ENCODE data around the gene SMIM44. TPM values are rescaled to one million over a fixed set of nuclear protein-coding genes. Genes with fewer than 3 reads are reported as not detected.

The SMIM44 gene
- total RNA-seq, 4 donors from 2014 or later: 5.4 to 11.0 TPM; not detected in 2

- Histone ChIP-seq H3K4me3 (no peak overlapping the region), H3K9me3 (no peaks in the 10 kb centered on the region), H3K36me3 (peaks cover 0 to 52% (median 0%) of the 10 kb centered on the region in 3 donors), H3K4me1 (peaks cover 0 to 32% (median 0%) of the 10 kb centered on the region in 4 donors), H3K27me3 (no peaks in the 10 kb centered on the region), H3K27ac (peak overlapping the region; percentile 43 to 86 (median 66))
- DNase-seq: peak in 2 of 3 donors; percentile 24 to 75
- TF ChIP-seq POLR2A (IDR thresholded peaks at IDR 0.05): no peak
- TF ChIP-seq CTCF (IDR thresholded peaks at IDR 0.05): no peak
These were observed 24.0 kb downstream of the SMIM44 start for GRCh38 chr19:3459089-3459881.

GRCh38 chr19:3458229-3459088 is 24.8 kb downstream of the SMIM44 start:
- no peak overlapping the region for H3K4me3 ChIP-seq
- H3K9me3 ChIP-seq: no peaks in the 10 kb centered on the region
- TF ChIP-seq POLR2A (IDR thresholded peaks at IDR 0.05): no peak
- TF ChIP-seq CTCF (IDR thresholded peaks at IDR 0.05): no peak
- no peak for DNase-seq
- H3K27ac ChIP-seq: peak overlapping the region; percentile 43 to 86 (median 66)
- peaks cover 0 to 52% (median 0%) of the 10 kb centered on the region in 3 donors for H3K36me3 ChIP-seq
- H3K27me3 ChIP-seq: no peaks in the 10 kb centered on the region
- peaks cover 0 to 32% (median 0%) of the 10 kb centered on the region in 4 donors for H3K4me1 ChIP-seq

- no peaks in the 10 kb centered on the region for H3K9me3 ChIP-seq
These were observed 25.6 kb downstream of the SMIM44 start for GRCh38 chr19:3457528-3458228.

GRCh38 chr19:3456925-3457527 is 26.2 kb downstream of the SMIM44 start:
- Histone ChIP-seq H3K27me3 (no peaks in the 10 kb centered on the region), H3K36me3 (peaks cover 0 to 56% (median 0%) of the 10 kb centered on the region in 3 donors), H3K4me1 (peaks cover 0 to 32% (median 0%) of the 10 kb centered on the region in 4 donors), H3K9me3 (no peaks in the 10 kb centered on the region), H3K4me3 (no peak overlapping the region), H3K27ac (peak overlapping the region in 3 of 4 donors; percentile 64 to 86 (median 69))
- no peak for TF ChIP-seq POLR2A (IDR thresholded peaks at IDR 0.05)
- no peak for TF ChIP-seq CTCF (IDR thresholded peaks at IDR 0.05)
- DNase-seq: no peak

More at GRCh38 chr19:3457528-3458228, 25.6 kb downstream of the SMIM44 start:
- TF ChIP-seq CTCF (IDR thresholded peaks at IDR 0.05): no peak
- TF ChIP-seq POLR2A (IDR thresholded peaks at IDR 0.05): no peak
- H3K4me1 ChIP-seq: peaks cover 0 to 32% (median 0%) of the 10 kb centered on the region in 4 donors
- peak overlapping the region in 3 of 4 donors; percentile 64 to 86 (median 69) for H3K27ac ChIP-seq
- H3K4me3 ChIP-seq: no peak overlapping the region
- no peak for DNase-seq
- H3K27me3 ChIP-seq: no peaks in the 10 kb centered on the region
- peaks cover 0 to 52% (median 0%) of the 10 kb centered on the region in 3 donors for H3K36me3 ChIP-seq

Measured in Peyer's patch (tissue), 4 donors.